HepG2 (cell line): ENCODE data around the gene GPS1. TPM values are rescaled to one million over a fixed set of nuclear protein-coding genes. Genes with fewer than 3 reads are reported as not detected.

ENCODE experiments used
- ARID5B ChIP-seq: IDR thresholded peaks from 2 replicates; pipeline ENCODE4 v1.4.0; 2020; ENCODE audit warnings: mild to moderate bottlenecking, missing genetic modification reagents
- E2F5 ChIP-seq: sonication (generic); formaldehyde crosslinking; conservative IDR thresholded peaks from 2 replicates; pipeline ENCODE4 v1.4.0; 2020; ENCODE audit warnings: missing genetic modification reagents
- FLYWCH1 ChIP-seq: sonication (generic); formaldehyde crosslinking; IDR thresholded peaks from 2 replicates; pipeline ENCODE4 v1.8.1; 2023; ENCODE audit warnings: mild to moderate bottlenecking, missing genetic modification reagents
- FOXK1 ChIP-seq: sonication (generic); formaldehyde crosslinking; IDR thresholded peaks from 2 replicates; pipeline ENCODE4 v1.4.0; 2020; ENCODE audit warnings: low read depth, missing genetic modification reagents, borderline replicate concordance
- HIC2 ChIP-seq: sonication (generic); formaldehyde crosslinking; IDR thresholded peaks from 2 replicates; pipeline ENCODE4 v1.9.0; 2022; ENCODE audit warnings: low read depth, missing genetic modification reagents
- HOXD1 ChIP-seq: sonication (generic); formaldehyde crosslinking; IDR thresholded peaks from 2 replicates; pipeline ENCODE4 v1.5.0; 2020; ENCODE audit warnings: missing genetic modification reagents
- KMT2A ChIP-seq: sonication (generic); formaldehyde crosslinking; IDR thresholded peaks from 2 replicates; pipeline ENCODE4 v1.4.0; 2020; ENCODE audit warnings: missing genetic modification reagents
- MED8 ChIP-seq: sonication (generic); formaldehyde crosslinking; IDR thresholded peaks from 2 replicates; pipeline ENCODE4 v1.8.1; 2023; ENCODE audit warnings: mild to moderate bottlenecking, missing genetic modification reagents; ENCODE audit not compliant: insufficient replicate concordance
- MIER3 ChIP-seq: IDR thresholded peaks from 2 replicates; pipeline ENCODE4 v1.6.1; 2016; ENCODE audit warnings: missing compliant biosample characterization, borderline replicate concordance
- NCOR1 ChIP-seq: fragments of 200-600 bp; sonication (generic); IDR thresholded peaks from 2 replicates; pipeline ENCODE4 v1.7.0; 2017; ENCODE audit warnings: antibody characterized with exemption, low read length, borderline replicate concordance
- TCF7L2 ChIP-seq: IDR thresholded peaks from 2 replicates; pipeline ENCODE4 v1.6.1; 2011; ENCODE audit warnings: mild to moderate bottlenecking, low read depth, low read length, moderate library complexity
- UBTF ChIP-seq: sonication (generic); formaldehyde crosslinking; IDR thresholded peaks from 2 replicates; pipeline ENCODE4 v1.4.0; 2020; ENCODE audit warnings: mild to moderate bottlenecking, missing genetic modification reagents
- ZBTB38 ChIP-seq: sonication (generic); formaldehyde crosslinking; IDR thresholded peaks from 2 replicates; pipeline ENCODE4 v1.5.1; 2020; ENCODE audit warnings: mild to moderate bottlenecking, missing genetic modification reagents
- ZBTB39 ChIP-seq: sonication (generic); formaldehyde crosslinking; IDR thresholded peaks from 2 replicates; pipeline ENCODE4 v1.5.0; 2020; ENCODE audit warnings: missing genetic modification reagents
- ZMAT5 ChIP-seq: sonication (generic); formaldehyde crosslinking; IDR thresholded peaks from 2 replicates; pipeline ENCODE4 v1.5.0; 2020; ENCODE audit warnings: mild to moderate bottlenecking, low read depth, missing genetic modification reagents, borderline replicate concordance
- ZNF101 ChIP-seq: sonication (generic); formaldehyde crosslinking; IDR thresholded peaks from 2 replicates; pipeline ENCODE4 v1.4.0; 2020; ENCODE audit warnings: mild to moderate bottlenecking, low read depth, missing genetic modification reagents, borderline replicate concordance
- polyA plus RNA-seq, 8 experiments: library from polyadenylated mRNA; depleted of rRNA in 3 of 8; stranded (reverse) in 7 of 8; unstranded in 1 of 8; fragments of >200 nt; fragmentation: Illumina TruSeq in 4 of 8; extraction: Trizol in 4 of 8; gene quantifications; 2 replicates each; pipeline versions ENCODE4 v1.2.1 to v1.2.3, GENCODE V29; 2011 to 2016; ENCODE audit warnings: low read depth in 4 of 8, missing spikeins in 1 of 8, mixed read lengths in 1 of 8; ENCODE audit not compliant: insufficient read depth in 1 of 8
- total RNA-seq, 5 experiments: library from RNA; depleted of rRNA; stranded (reverse); fragments of >200 nt; fragmentation: Illumina TruSeq; extraction: Trizol; gene quantifications; 2 replicates each; pipeline ENCODE4 v1.2.3, GENCODE V29; 2016; ENCODE audit warnings: low read depth in 1 of 5

GPS1 gene
- total and polyA plus RNA-seq, 2 of the 13 experiments (the other 11 are each of a cell fraction or from before 2014, with no cell fraction given) = 124 to 128 TPM

- peak; percentile 69 for TF ChIP-seq ARID5B (CRISPR knock-in tag)
- TF ChIP-seq NCOR1 = no peak
- TF ChIP-seq TCF7L2 = no peak
- no peak for TF ChIP-seq FLYWCH1 (CRISPR knock-in tag)
- no peak for TF ChIP-seq ZMAT5
- peak; percentile 56; the same call in 1 of the 2 replicates for TF ChIP-seq ZBTB39
- peak; percentile 86 for TF ChIP-seq E2F5
- TF ChIP-seq ZNF101 (CRISPR knock-in tag) = 0 out of 2 replicates have a peak, but pooled peaks have one; percentile 53
- TF ChIP-seq FOXK1 (CRISPR knock-in tag) = peak; percentile 72; the same call in 1 of the 2 replicates
- peak; percentile 92; the same call in 1 of the 2 replicates for TF ChIP-seq MIER3 (CRISPR knock-in tag)
- peak; percentile 91 for TF ChIP-seq MED8 (CRISPR knock-in tag)
- TF ChIP-seq KMT2A (CRISPR knock-in tag) = peak; percentile 98
- peak; percentile 49; the same call in 1 of the 2 replicates for TF ChIP-seq HIC2 (CRISPR knock-in tag)
- peak; percentile 83 for TF ChIP-seq UBTF (CRISPR knock-in tag)
- TF ChIP-seq ZBTB38 (CRISPR knock-in tag) = peak; percentile 100
- TF ChIP-seq HOXD1 (CRISPR knock-in tag) = peak; percentile 79; the same call in 1 of the 2 replicates
These were observed 14.1 kb downstream of the GPS1 start, which contains the start of gene DUS1L (continued) for GRCh38 chr17:82065638-82066303.
